GM18870 (cell line): ENCODE data around the gene RFWD3.
A peak's percentile ranks its signal among the peaks of the same experiment; 100 is the strongest.
"Not testable (repeated sequence)": the region's sequence is repeated elsewhere in the genome, so short reads cannot be mapped to it uniquely, and the experiment has no call there.

Source experiments
- ATAC-seq: cut with Tn5 transposase; IDR thresholded peaks from one replicate; pipeline ENCODE4 v1.9.1; 2021; ENCODE audit warnings: moderate library complexity; ENCODE audit not compliant: unreplicated experiment

Gene RFWD3

GRCh38 chr16:74667255-74667700, 601 bp upstream of the RFWD3 start:
- ATAC-seq = no peak

GRCh38 chr16:74666010-74666421, 661 bp downstream of the RFWD3 start:
- no peak for ATAC-seq

GRCh38 chr16:74661064-74661463, 5.6 kb downstream of the RFWD3 start:
- no peak for ATAC-seq

- ATAC-seq = no peak
Observed at GRCh38 chr16:74660383-74660782, 6.3 kb downstream of the RFWD3 start.

GRCh38 chr16:74659041-74659440, 7.6 kb downstream of the RFWD3 start:
- ATAC-seq = no peak

- no peak for ATAC-seq
Observed at GRCh38 chr16:74657870-74658642, 8.6 kb downstream of the RFWD3 start.

- ATAC-seq = no peak
Observed at GRCh38 chr16:74654536-74655050, 12.1 kb downstream of the RFWD3 start.

- ATAC-seq = not testable (repeated sequence)
Observed at GRCh38 chr16:74652883-74653282, 13.8 kb downstream of the RFWD3 start.

GRCh38 chr16:74652249-74652648, 14.4 kb downstream of the RFWD3 start:
- ATAC-seq = no peak

GRCh38 chr16:74651841-74652240, 14.8 kb downstream of the RFWD3 start:
- ATAC-seq = no peak

- no peak for ATAC-seq
Observed at GRCh38 chr16:74650966-74651567, 15.6 kb downstream of the RFWD3 start.

GRCh38 chr16:74649839-74650504, 16.7 kb downstream of the RFWD3 start:
- no peak for ATAC-seq

- no peak for ATAC-seq
Observed at GRCh38 chr16:74641969-74642368, 24.7 kb downstream of the RFWD3 start.

- no peak for ATAC-seq
Observed at GRCh38 chr16:74637742-74638453, 28.8 kb downstream of the RFWD3 start.

- no peak for ATAC-seq
Observed at GRCh38 chr16:74635303-74635702, 31.4 kb downstream of the RFWD3 start.

GRCh38 chr16:74633686-74634085, 33.0 kb downstream of the RFWD3 start:
- ATAC-seq = no peak

GRCh38 chr16:74627506-74628220, 39.0 kb downstream of the RFWD3 start:
- no peak for ATAC-seq

- ATAC-seq = peak; percentile 41
Observed at GRCh38 chr16:74626741-74627416, 39.8 kb downstream of the RFWD3 start.

GRCh38 chr16:74625500-74626350, 41.0 kb downstream of the RFWD3 start:
- no peak for ATAC-seq
